ENCODE data around the gene ZNRF2.
"Not testable (repeated sequence)": the region's sequence is repeated elsewhere in the genome, so short reads cannot be mapped to it uniquely, and the experiment has no call there.

ZNRF2 gene

GRCh38 chr7:30353932-30354607 is 69.7 kb downstream of the ZNRF2 start:
- DNase-seq (ENCODE audit: low read depth in 2 of 2) = no peak

GRCh38 chr7:30354791-30355190 is 70.4 kb downstream of the ZNRF2 start:
- no peak for DNase-seq (ENCODE audit: low read depth in 2 of 2)

- DNase-seq (ENCODE audit: low read depth in 2 of 2) = no peak
These were observed 75.6 kb downstream of the ZNRF2 start for GRCh38 chr7:30359957-30360356.

- DNase-seq (ENCODE audit: low read depth in 2 of 2) = no peak
These were observed 79.6 kb downstream of the ZNRF2 start for GRCh38 chr7:30363778-30364563.

- DNase-seq (ENCODE audit: low read depth in 2 of 2) = no peak
These were observed 80.4 kb downstream of the ZNRF2 start for GRCh38 chr7:30364773-30365172.

GRCh38 chr7:30365621-30366020 is 81.2 kb downstream of the ZNRF2 start:
- no peak for DNase-seq (ENCODE audit: low read depth in 2 of 2)

- DNase-seq (ENCODE audit: low read depth in 2 of 2) = no peak
These were observed 82.2 kb downstream of the ZNRF2 start for GRCh38 chr7:30366606-30367005.

- no peak for DNase-seq (ENCODE audit: low read depth in 2 of 2)
These were observed 83.2 kb downstream of the ZNRF2 start for GRCh38 chr7:30367561-30367960.

GRCh38 chr7:30369879-30370278 is 85.5 kb downstream of the ZNRF2 start:
- no peak for DNase-seq (ENCODE audit: low read depth in 2 of 2)

- DNase-seq (ENCODE audit: low read depth in 2 of 2) = no peak
These were observed 86.9 kb downstream of the ZNRF2 start for GRCh38 chr7:30371321-30371720.

GRCh38 chr7:30378275-30378674 is 93.9 kb downstream of the ZNRF2 start:
- no peak for DNase-seq (ENCODE audit: low read depth in 2 of 2)

GRCh38 chr7:30379131-30379530 is 94.7 kb downstream of the ZNRF2 start:
- DNase-seq (ENCODE audit: low read depth in 2 of 2) = peak in 1 of 2 experiments; percentile 12

GRCh38 chr7:30379741-30380140 is 95.3 kb downstream of the ZNRF2 start:
- DNase-seq (ENCODE audit: low read depth in 2 of 2) = no peak

- no peak for DNase-seq (ENCODE audit: low read depth in 2 of 2)
These were observed 95.9 kb downstream of the ZNRF2 start for GRCh38 chr7:30380294-30380693.

- not testable (repeated sequence) for DNase-seq (ENCODE audit: low read depth in 2 of 2)
These were observed 96.4 kb downstream of the ZNRF2 start for GRCh38 chr7:30380824-30381223.

- DNase-seq (ENCODE audit: low read depth in 2 of 2) = no peak
These were observed 98.2 kb downstream of the ZNRF2 start for GRCh38 chr7:30382607-30383006.

GRCh38 chr7:30389791-30390190 is 105.4 kb downstream of the ZNRF2 start:
- no peak for DNase-seq (ENCODE audit: low read depth in 2 of 2)

GRCh38 chr7:30390736-30391636 is 106.6 kb downstream of the ZNRF2 start:
- DNase-seq (ENCODE audit: low read depth in 2 of 2) = no peak

- no peak for DNase-seq (ENCODE audit: low read depth in 2 of 2)
These were observed 107.4 kb downstream of the ZNRF2 start for GRCh38 chr7:30391806-30392205.

GRCh38 chr7:30395676-30396075 is 111.3 kb downstream of the ZNRF2 start:
- no peak for DNase-seq (ENCODE audit: low read depth in 2 of 2)

GRCh38 chr7:30396389-30396788 is 112.0 kb downstream of the ZNRF2 start:
- peak in 1 of 2 experiments; percentile 1 for DNase-seq (ENCODE audit: low read depth in 2 of 2)

GRCh38 chr7:30403477-30403876 is 119.1 kb downstream of the ZNRF2 start:
- DNase-seq (ENCODE audit: low read depth in 2 of 2) = no peak

All from fibroblast of skin of left biceps (primary cell).